G401 (cell line): ENCODE measurements around the gene MAGEA2B. TPM values are rescaled to one million over a fixed set of nuclear protein-coding genes. Genes with fewer than 3 reads are reported as not detected.
"Not testable (repeated sequence)": the region's sequence is repeated elsewhere in the genome, so short reads cannot be mapped to it uniquely, and the experiment has no call there.

Experiments
- DNase-seq: peaks from one replicate; pipeline ENCODE4 v3.0.0-alpha.2; 2015; ENCODE audit warnings: low spot score
- in situ Hi-C: cut with HindIII; loops from 2 replicates; pipeline ENCODE4 v1.10.0; 2016; ENCODE audit warnings: low sequenced_read_pairs, mixed read lengths
- total RNA-seq: library from RNA; depleted of rRNA; stranded (reverse); fragments of >200 nt; shearing (Covaris generic); gene quantifications from 2 replicates; pipeline ENCODE4 v1.2.3, GENCODE V29; 2014; rRNA removed

Gene MAGEA2B
- total RNA-seq, result not detected in 2 replicates

DNA sequence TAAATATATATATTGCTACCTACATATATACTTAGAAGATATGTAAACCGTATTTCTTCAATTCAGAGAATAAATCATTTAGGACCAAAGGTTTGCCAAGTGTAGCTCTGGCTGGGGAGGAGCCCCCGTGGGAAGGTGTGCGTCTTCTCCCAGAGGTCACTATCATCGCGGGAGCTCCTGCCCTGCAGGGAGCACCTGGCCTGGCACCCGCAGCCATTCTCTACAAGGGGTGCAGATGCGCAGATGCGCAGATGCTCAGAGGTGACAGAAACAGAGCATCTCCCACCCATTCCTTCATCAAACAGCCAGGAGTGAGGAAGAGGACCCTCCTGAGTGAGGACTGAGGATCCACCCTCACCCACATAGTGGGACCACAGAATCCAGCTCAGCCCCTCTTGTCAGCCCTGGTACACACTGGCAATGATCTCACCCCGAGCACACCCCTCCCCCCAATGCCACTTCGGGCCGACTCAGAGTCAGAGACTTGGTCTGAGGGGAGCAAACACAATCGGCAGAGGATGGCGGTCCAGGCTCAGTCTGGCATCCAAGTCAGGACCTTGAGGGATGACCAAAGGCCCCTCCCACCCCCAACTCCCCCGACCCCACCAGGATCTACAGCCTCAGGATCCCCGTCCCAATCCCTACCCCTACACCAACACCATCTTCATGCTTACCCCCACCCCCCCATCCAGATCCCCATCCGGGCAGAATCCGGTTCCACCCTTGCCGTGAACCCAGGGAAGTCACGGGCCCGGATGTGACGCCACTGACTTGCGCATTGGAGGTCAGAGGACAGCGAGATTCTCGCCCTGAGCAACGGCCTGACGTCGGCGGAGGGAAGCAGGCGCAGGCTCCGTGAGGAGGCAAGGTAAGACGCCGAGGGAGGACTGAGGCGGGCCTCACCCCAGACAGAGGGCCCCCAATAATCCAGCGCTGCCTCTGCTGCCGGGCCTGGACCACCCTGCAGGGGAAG lies at the start of gene MAGEA2B:
MAGEA2B (plus strand) TSS at position 814 of the 973 bp plus-strand sequence. CDS start 2,479 bp downstream, outside the sequence.
- DNase-seq, in situ Hi-C loops: not testable (repeated sequence)

DNA sequence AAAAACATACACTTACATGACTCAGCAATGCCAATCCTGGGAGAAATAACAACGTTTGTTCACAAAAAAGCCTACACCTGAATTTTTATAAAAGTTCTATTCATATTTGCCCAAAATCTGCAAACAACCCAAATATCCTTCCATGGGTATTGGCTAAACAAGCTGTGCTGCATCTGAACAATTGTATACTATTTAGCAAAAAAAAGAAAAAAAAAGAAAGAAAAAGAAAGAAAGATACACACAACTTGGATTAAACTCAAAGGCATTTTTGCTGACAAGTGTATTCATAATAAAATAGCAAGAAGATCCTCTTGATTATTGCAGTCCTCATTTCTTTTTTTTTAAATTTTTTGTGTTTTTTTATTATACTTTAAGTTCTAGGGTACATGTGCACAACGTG lies 40.3 kb upstream of the MAGEA2B start:
- DNase-seq, result no peak
- in situ Hi-C loops, result no loop called here

DNA sequence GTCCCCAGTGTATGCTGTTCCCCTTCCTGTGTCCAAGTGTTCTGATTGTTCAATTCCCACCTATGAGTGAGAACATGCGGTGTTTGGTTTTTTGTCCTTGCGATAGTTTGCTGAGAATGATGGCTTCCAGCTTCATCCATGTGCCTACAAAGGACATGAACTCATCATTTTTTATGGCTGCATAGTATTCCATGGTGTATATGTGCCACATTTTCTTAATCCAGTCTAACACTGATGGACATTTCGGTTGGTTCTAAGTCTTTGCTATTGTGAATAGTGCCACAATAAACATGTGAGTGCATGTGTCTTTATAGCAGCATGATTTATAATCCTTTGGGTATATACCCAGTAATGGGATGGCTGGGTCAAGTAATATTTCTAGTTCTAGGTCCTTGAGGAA lies 39.8 kb upstream of the MAGEA2B start:
- DNase-seq, in situ Hi-C loops: not testable (repeated sequence)

GRCh38 chrX:152681012-152681411 lies 33.4 kb upstream of the MAGEA2B start:
- in situ Hi-C loops, DNase-seq: not testable (repeated sequence)

GRCh38 chrX:152697952-152698931 lies 16.2 kb upstream of the MAGEA2B start, which contains the start of gene MAGEA3:
Gene MAGEA3 (plus strand): TSS chrX:152698794. CDS start chrX:152700833, 2,039 bp downstream.
- DNase-seq, in situ Hi-C loops: not testable (repeated sequence)

DNA sequence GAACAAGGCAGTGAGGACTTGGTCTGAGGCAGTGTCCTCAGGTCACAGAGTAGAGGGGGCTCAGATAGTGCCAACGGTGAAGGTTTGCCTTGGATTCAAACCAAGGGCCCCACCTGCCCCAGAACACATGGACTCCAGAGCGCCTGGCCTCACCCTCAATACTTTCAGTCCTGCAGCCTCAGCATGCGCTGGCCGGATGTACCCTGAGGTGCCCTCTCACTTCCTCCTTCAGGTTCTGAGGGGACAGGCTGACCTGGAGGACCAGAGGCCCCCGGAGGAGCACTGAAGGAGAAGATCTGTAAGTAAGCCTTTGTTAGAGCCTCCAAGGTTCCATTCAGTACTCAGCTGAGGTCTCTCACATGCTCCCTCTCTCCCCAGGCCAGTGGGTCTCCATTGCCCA lies 14.0 kb upstream of the MAGEA2B start:
- DNase-seq, in situ Hi-C loops: not testable (repeated sequence)

GRCh38 chrX:152706500-152706899 lies 7.9 kb upstream of the MAGEA2B start:
- in situ Hi-C loops, DNase-seq: not testable (repeated sequence)

- DNase-seq, in situ Hi-C loops: not testable (repeated sequence)
Observed at GRCh38 chrX:152709173-152709572, 5.3 kb upstream of the MAGEA2B start, which contains the start of gene CSAG2. Gene CSAG2 (minus strand): TSS chrX:152709273. CDS start chrX:152709112, 161 bp downstream.

GRCh38 chrX:152713195-152713594 lies 1.2 kb upstream of the MAGEA2B start:
- in situ Hi-C loops, DNase-seq: not testable (repeated sequence)

- in situ Hi-C loops, result no loop called here
Observed at GRCh38 chrX:152725409-152725808, 11.0 kb downstream of the MAGEA2B start.

GRCh38 chrX:152733261-152733975 lies 19.0 kb downstream of the MAGEA2B start, which contains the start of the genes CSAG1 and MAGEA12:
Gene CSAG1 (minus strand): TSS chrX:152733721. CDS start chrX:152732460, 1,261 bp downstream.
Gene MAGEA12 (plus strand): TSS chrX:152733757. CDS start chrX:152736162, 2,405 bp downstream.
- DNase-seq, result no peak

More at GRCh38 chrX:152725409-152725808, 11.0 kb downstream of the MAGEA2B start:
- no peak for DNase-seq

GRCh38 chrX:152734143-152734858 lies 19.9 kb downstream of the MAGEA2B start:
- not testable (repeated sequence) for DNase-seq

More at GRCh38 chrX:152733261-152733975, 19.0 kb downstream of the MAGEA2B start, which contains the start of the genes CSAG1 and MAGEA12:
- in situ Hi-C loops, result no loop called here

DNA sequence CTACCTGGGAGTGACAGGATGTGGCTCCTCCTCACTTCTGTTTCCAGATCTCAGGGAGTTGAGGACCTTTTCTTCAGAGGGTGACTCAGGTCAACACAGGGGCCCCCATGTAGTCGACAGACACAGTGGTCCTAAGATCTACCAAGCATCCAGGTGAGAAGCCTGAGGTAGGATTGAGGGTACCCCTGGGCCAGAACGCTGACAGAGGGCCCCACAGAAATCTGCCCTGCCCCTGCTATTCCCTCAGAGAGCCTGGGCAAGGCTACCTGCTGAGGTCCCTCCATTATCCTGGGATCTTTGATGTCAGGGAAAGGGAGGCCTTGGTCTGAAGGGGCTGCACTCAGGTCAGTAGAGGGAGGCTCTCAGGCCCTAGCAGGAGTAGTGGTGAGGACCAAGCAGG lies 20.7 kb downstream of the MAGEA2B start:
- no peak for DNase-seq
- in situ Hi-C loops, result no loop called here

More at GRCh38 chrX:152734143-152734858, 19.9 kb downstream of the MAGEA2B start:
- in situ Hi-C loops, result not testable (repeated sequence)

DNA sequence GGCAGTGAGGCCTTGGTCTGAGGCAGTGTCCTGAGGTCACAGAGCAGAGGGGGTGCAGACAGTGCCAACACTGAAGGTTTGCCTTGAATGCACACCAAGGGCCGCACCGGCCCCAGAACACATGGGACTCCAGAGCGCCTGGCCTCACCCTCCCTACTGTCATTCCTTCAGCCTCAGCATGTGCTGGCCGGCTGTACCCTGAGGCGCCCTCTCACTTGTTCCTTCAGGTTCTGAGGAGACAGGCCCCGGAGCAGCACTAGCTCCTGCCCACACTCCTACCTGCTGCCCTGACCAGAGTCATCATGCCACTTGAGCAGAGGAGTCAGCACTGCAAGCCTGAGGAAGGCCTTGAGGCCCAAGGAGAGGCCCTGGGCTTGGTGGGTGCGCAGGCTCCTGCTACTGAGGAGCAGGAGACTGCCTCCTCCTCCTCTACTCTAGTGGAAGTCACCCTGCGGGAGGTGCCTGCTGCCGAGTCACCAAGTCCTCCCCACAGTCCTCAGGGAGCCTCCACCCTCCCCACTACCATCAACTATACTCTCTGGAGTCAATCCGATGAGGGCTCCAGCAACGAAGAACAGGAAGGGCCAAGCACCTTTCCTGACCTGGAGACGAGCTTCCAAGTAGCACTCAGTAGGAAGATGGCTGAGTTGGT lies 21.6 kb downstream of the MAGEA2B start:
- no peak for DNase-seq
- in situ Hi-C loops, result no loop called here

GRCh38 chrX:152736528-152736927 lies 22.1 kb downstream of the MAGEA2B start:
- DNase-seq, in situ Hi-C loops: not testable (repeated sequence)

- in situ Hi-C loops, result no loop called here
Observed at GRCh38 chrX:152738560-152738959, 24.1 kb downstream of the MAGEA2B start.

More at GRCh38 chrX:152738560-152738959, 24.1 kb downstream of the MAGEA2B start:
- no peak for DNase-seq
